ENCODE data around the gene TRIM14.
"Not testable (repeated sequence)": the region's sequence is repeated elsewhere in the genome, so short reads cannot be mapped to it uniquely, and the experiment has no call there.

GRCh38 chr9:98130060-98130459 is 11.0 kb upstream of the TRIM14 start:
- not testable (repeated sequence) for TF ChIP-seq POLR2A, CTCF (IDR thresholded peaks at IDR 0.05)
